PC-3 (cell line): ENCODE results near the gene ST6GALNAC1.

Experiments
- CTCF ChIP-seq: fragments of 300-600 bp; sonication (generic); conservative IDR thresholded peaks from 2 replicates; pipeline ENCODE4 v1.5.1; 2017; ENCODE audit warnings: antibody characterized with exemption, low read depth, mild to moderate bottlenecking, low read length
- EZH2 ChIP-seq: fragments of 300-600 bp; sonication (generic); IDR thresholded peaks from one replicate; pipeline ENCODE4 v1.6.1; 2017; ENCODE audit warnings: antibody characterized with exemption, mild to moderate bottlenecking, low read length; ENCODE audit not compliant: unreplicated experiment

GRCh38 chr17:76578376-76578775, 65.2 kb downstream of the ST6GALNAC1 start:
- TF ChIP-seq CTCF = no peak
- no peak for TF ChIP-seq EZH2
